ENCODE data around the gene GTF3C2. TPM values are rescaled to one million over a fixed set of nuclear protein-coding genes. Genes with fewer than 3 reads are reported as not detected.
"Not testable (repeated sequence)": the region's sequence is repeated elsewhere in the genome, so short reads cannot be mapped to it uniquely, and the experiment has no call there.

GTF3C2 gene
- total RNA-seq, 1 experiment from 2014 or later: 85.4 TPM

GRCh38 chr2:27354597-27354927 is 2.0 kb downstream of the GTF3C2 start:
- Mint-ChIP-seq H3K4me3 (ENCODE audit: low read depth, unreplicated experiment) (no peak overlapping the region), H3K4me1 (ENCODE audit: low read depth, unreplicated experiment) (peaks cover 33% of the 10 kb centered on the region), H3K36me3 (ENCODE audit: insufficient read depth, unreplicated experiment) (peaks cover 43% of the 10 kb centered on the region), H3K27me3 (ENCODE audit: unreplicated experiment) (no peaks in the 10 kb centered on the region), H3K9me3 (ENCODE audit: low read depth, unreplicated experiment) (peaks cover 2% of the 10 kb centered on the region), H3K27ac (ENCODE audit: unreplicated experiment) (no peak overlapping the region)
- TF ChIP-seq CTCF (IDR thresholded peaks at IDR 0.05; ENCODE audit: unreplicated experiment): no peak
- CTCF ChIA-PET: interaction anchor here (0.6 to 0.7 kb wide), 2 partner anchors 196 to 232 kb away, joined by 3 read pairs; no protein-coding TSS in a partner anchor
- BruUV-seq (replicated peaks): no TSS peak
- DNase-seq: no peak
- intact Hi-C loops (cut with micrococcal nuclease; ENCODE audit: unreplicated experiment): no loop called here

GRCh38 chr2:27353762-27354596 is 2.6 kb downstream of the GTF3C2 start:
- peaks cover 2% of the 10 kb centered on the region for H3K9me3 Mint-ChIP-seq (ENCODE audit: low read depth, unreplicated experiment)

GRCh38 chr2:27353386-27353761 is 3.2 kb downstream of the GTF3C2 start:
- H3K27me3 Mint-ChIP-seq (ENCODE audit: unreplicated experiment); CTCF ChIA-PET; H3K4me3 Mint-ChIP-seq (ENCODE audit: low read depth, unreplicated experiment); H3K27ac Mint-ChIP-seq (ENCODE audit: unreplicated experiment); DNase-seq; H3K9me3 Mint-ChIP-seq (ENCODE audit: low read depth, unreplicated experiment); BruUV-seq (replicated peaks); intact Hi-C loops (cut with micrococcal nuclease; ENCODE audit: unreplicated experiment): not testable (repeated sequence)
- peaks cover 43% of the 10 kb centered on the region for H3K36me3 Mint-ChIP-seq (ENCODE audit: insufficient read depth, unreplicated experiment)
- peaks cover 26% of the 10 kb centered on the region for H3K4me1 Mint-ChIP-seq (ENCODE audit: low read depth, unreplicated experiment)

More at GRCh38 chr2:27353762-27354596, 2.6 kb downstream of the GTF3C2 start:
- Mint-ChIP-seq H3K27ac (ENCODE audit: unreplicated experiment) (no peak overlapping the region), H3K4me1 (ENCODE audit: low read depth, unreplicated experiment) (peaks cover 32% of the 10 kb centered on the region), H3K36me3 (ENCODE audit: insufficient read depth, unreplicated experiment) (peaks cover 47% of the 10 kb centered on the region), H3K27me3 (ENCODE audit: unreplicated experiment) (no peaks in the 10 kb centered on the region), H3K4me3 (ENCODE audit: low read depth, unreplicated experiment) (no peak overlapping the region)
- intact Hi-C loops (cut with micrococcal nuclease; ENCODE audit: unreplicated experiment): no loop called here
- no TSS peak for BruUV-seq (replicated peaks)
- CTCF ChIA-PET: interaction anchor here (0.6 to 0.7 kb wide), 2 partner anchors 195 to 233 kb away, joined by 3 read pairs; no protein-coding TSS in a partner anchor
- DNase-seq: no peak
- no peak for TF ChIP-seq CTCF (IDR thresholded peaks at IDR 0.05; ENCODE audit: unreplicated experiment)

GRCh38 chr2:27351802-27352598 is 4.6 kb downstream of the GTF3C2 start:
- TF ChIP-seq CTCF (IDR thresholded peaks at IDR 0.05; ENCODE audit: unreplicated experiment): no peak
- no peak overlapping the region for H3K4me3 Mint-ChIP-seq (ENCODE audit: low read depth, unreplicated experiment)
- BruUV-seq (replicated peaks): no TSS peak
- CTCF ChIA-PET: no interaction called here
- no peak for DNase-seq
- intact Hi-C loops (cut with micrococcal nuclease; ENCODE audit: unreplicated experiment): no loop called here
- no peaks in the 10 kb centered on the region for H3K27me3 Mint-ChIP-seq (ENCODE audit: unreplicated experiment)
- peaks cover 29% of the 10 kb centered on the region for H3K36me3 Mint-ChIP-seq (ENCODE audit: insufficient read depth, unreplicated experiment)
- no peaks in the 10 kb centered on the region for H3K9me3 Mint-ChIP-seq (ENCODE audit: low read depth, unreplicated experiment)
- no peak overlapping the region for H3K27ac Mint-ChIP-seq (ENCODE audit: unreplicated experiment)
- peaks cover 22% of the 10 kb centered on the region for H3K4me1 Mint-ChIP-seq (ENCODE audit: low read depth, unreplicated experiment)

Data from Calu3 (cell line).